GM23338 (cell line): ENCODE data around the gene TAAR5.

ENCODE experiments used
- CREB1 ChIP-seq: fragments of 250-450 bp; sonication (Bioruptor Pico); IDR thresholded peaks from 2 replicates; pipeline ENCODE4 v1.5.0; 2020; ENCODE audit warnings: low read depth, mild to moderate bottlenecking, moderate library complexity
- CTCF ChIP-seq, 2 experiments: fragments of 200-600 bp in 1 of 2; sonication (generic) in 1 of 2; conservative IDR thresholded peaks; 2 replicates each; pipeline versions ENCODE4 v1.5.1 to v1.6.1; 2016 to 2017; ENCODE audit warnings: antibody characterized with exemption in 2 of 2, low read depth in 2 of 2, mild to moderate bottlenecking in 2 of 2, moderate library complexity in 1 of 2
- EZH2 ChIP-seq: fragments of 200-600 bp; sonication (generic); IDR thresholded peaks from one replicate; pipeline ENCODE4 v1.8.0; 2017; ENCODE audit warnings: antibody characterized with exemption, mild to moderate bottlenecking, low read depth; ENCODE audit not compliant: unreplicated experiment
- EZH2phosphoT487 ChIP-seq: fragments of 200-600 bp; sonication (generic); IDR thresholded peaks from one replicate; pipeline ENCODE4 v1.8.1; 2018; ENCODE audit warnings: antibody characterized with exemption; ENCODE audit not compliant: unreplicated experiment
- JUNB ChIP-seq: IDR thresholded peaks from one replicate; pipeline ENCODE4 v1.6.1; 2016; ENCODE audit warnings: antibody characterized with exemption; ENCODE audit not compliant: unreplicated experiment
- NANOG ChIP-seq: IDR thresholded peaks from 2 replicates; pipeline ENCODE4 v1.6.1; 2016; ENCODE audit warnings: antibody characterized with exemption, borderline replicate concordance
- POLR2AphosphoS5 ChIP-seq: IDR thresholded peaks from 2 replicates; pipeline ENCODE4 v1.6.1; 2016; ENCODE audit warnings: antibody characterized with exemption, low read depth
- REST ChIP-seq: IDR thresholded peaks from one replicate; pipeline ENCODE4 v1.6.1; 2018; ENCODE audit warnings: antibody characterized with exemption; ENCODE audit not compliant: unreplicated experiment
- ZNF114 ChIP-seq: fragments of 250-450 bp; sonication (Bioruptor Pico); IDR thresholded peaks from 2 replicates; pipeline ENCODE4 v1.5.0; 2020; ENCODE audit warnings: mild to moderate bottlenecking, moderate library complexity
- ZNF331 ChIP-seq: fragments of 250-450 bp; sonication (Bioruptor Pico); IDR thresholded peaks from 2 replicates; pipeline ENCODE4 v1.5.0; 2020; ENCODE audit warnings: low read depth, mild to moderate bottlenecking, moderate library complexity

DNA sequence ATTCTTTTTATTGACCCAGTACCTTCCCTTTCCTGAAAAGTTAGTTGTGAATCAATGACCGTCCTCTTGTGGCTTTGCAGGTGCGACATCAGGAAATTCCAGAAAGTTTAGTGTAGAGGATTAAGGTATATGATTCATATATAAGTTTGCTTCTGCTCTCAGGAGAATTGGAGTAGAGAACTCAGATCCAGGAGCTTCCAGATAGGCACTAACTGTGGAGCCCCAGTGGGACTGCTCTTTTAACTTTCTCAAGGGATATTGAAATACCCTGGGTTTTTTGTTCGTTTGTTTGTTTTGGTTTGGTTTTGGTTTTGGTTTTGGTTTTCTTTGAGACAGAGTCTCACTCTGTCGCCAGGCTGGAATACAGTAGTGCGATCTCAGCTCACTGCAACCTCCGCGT lies 25.0 kb upstream of the TAAR5 start:
- TF ChIP-seq CTCF (conservative IDR thresholded peaks at IDR 0.05; ENCODE audit: low read depth in 2 of 2) (no peak), CREB1 (no peak), REST (no peak), EZH2 (no peak), EZH2phosphoT487 (no peak), POLR2AphosphoS5 (no peak), JUNB (no peak), ZNF114 (CRISPR knock-in tag) (no peak), ZNF331 (CRISPR knock-in tag) (no peak), NANOG (no peak)
